Thyroid gland (tissue), 4 donors: ENCODE data around the gene WAPL. TPM values are rescaled to one million over a fixed set of nuclear protein-coding genes. Genes with fewer than 3 reads are reported as not detected.

Experiments
- DNase-seq, 2 donors: peaks; one replicate each; pipeline ENCODE4 v3.0.0-alpha.2; 2019
- H3K27ac ChIP-seq, 3 donors: fragments of 200-600 bp; sonication (generic); 1 replicate in 2 of 3; 2 replicates in 1 of 3; pipeline ENCODE4 v1.5.1; 2016 to 2019; ENCODE audit warnings: mild to moderate bottlenecking in 1 of 3, moderate library complexity in 1 of 3
- H3K27me3 ChIP-seq: fragments of 200-600 bp; sonication (generic); one replicate; pipeline ENCODE4 v1.5.1; 2019
- H3K36me3 ChIP-seq, 2 donors: fragments of 200-600 bp; sonication (generic); one replicate each; pipeline ENCODE4 v1.5.1; 2016 to 2019
- H3K4me1 ChIP-seq, 2 donors: fragments of 200-600 bp; sonication (generic); one replicate each; pipeline ENCODE4 v1.5.1; 2017 to 2019
- H3K4me3 ChIP-seq, 3 donors: fragments of 200-600 bp; sonication (generic); replicated peaks in 1 of 3; 1 replicate in 2 of 3; 2 replicates in 1 of 3; pipeline ENCODE4 v1.5.1; 2016; ENCODE audit warnings: mild to moderate bottlenecking in 1 of 3
- H3K9me3 ChIP-seq: fragments of 200-600 bp; sonication (generic); one replicate; pipeline ENCODE4 v1.5.1; 2017
- CTCF ChIP-seq, 6 experiments: fragments of 200-600 bp in 3 of 6; fragments of 450-650 bp in 3 of 6; sonication (generic) in 3 of 6; IDR thresholded peaks; one replicate each; pipeline ENCODE4 v1.5.1; 2016 to 2019; ENCODE audit warnings: antibody characterized with exemption in 6 of 6, mild to moderate bottlenecking in 2 of 6, inconsistent platforms in 1 of 6, moderate library complexity in 1 of 6
- POLR2A ChIP-seq, 2 donors: fragments of 450-650 bp; IDR thresholded peaks; one replicate each; pipeline ENCODE4 v1.6.1; 2017; ENCODE audit warnings: antibody characterized with exemption in 2 of 2, mild to moderate bottlenecking in 2 of 2, moderate library complexity in 1 of 2
- WGBS, 2 donors: methylation state at CpG; one replicate each; pipeline ENCODE4 v1.1.5; 2017; 5-methylcytosine and 5-hydroxymethylcytosine counted together
- intact Hi-C: fragments of 100-400 bp; cut with DNase I; formaldehyde crosslinking; loops from one replicate; pipeline ENCODE4 v1.15.1; 2023
- total RNA-seq, 4 donors: library from RNA; depleted of rRNA; stranded (reverse); fragments of >200 nt; gene quantifications; one replicate each; pipeline ENCODE4 v1.2.3, GENCODE V29; 2016

Gene WAPL
- total RNA-seq, 4 donors from 2014 or later, result 44.2 to 62.1 (median 51.7) TPM

DNA sequence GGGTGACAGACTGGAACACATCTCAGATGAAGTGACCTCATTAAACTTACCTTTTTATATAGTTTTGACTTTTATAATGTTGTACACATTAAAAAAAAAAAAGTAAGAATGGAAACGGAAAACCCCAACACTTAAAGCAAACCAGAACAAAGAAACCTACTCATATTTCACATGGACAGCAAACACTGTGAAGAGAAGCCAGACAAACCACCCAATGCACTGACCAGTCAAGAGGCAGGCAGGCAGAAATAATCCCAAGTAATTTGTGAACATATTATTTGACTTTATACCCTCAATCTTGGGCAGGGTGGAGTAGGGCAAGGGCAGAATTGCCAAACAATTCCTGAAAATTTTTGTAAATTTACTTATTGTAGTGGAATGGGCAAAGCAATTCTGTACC, 39.8 kb downstream of the WAPL start:
- Histone ChIP-seq H3K27me3 (no peaks in the 10 kb centered on the region), H3K4me3 (no peak overlapping the region), H3K27ac (no peak overlapping the region), H3K36me3 (peaks cover 0 to 3% of the 10 kb centered on the region in 2 donors), H3K4me1 (peaks cover 0 to 8% of the 10 kb centered on the region in 2 donors), H3K9me3 (no peaks in the 10 kb centered on the region)
- TF ChIP-seq CTCF (IDR thresholded peaks at IDR 0.05) (no peak), POLR2A (IDR thresholded peaks at IDR 0.05) (no peak)
- 66 to 79% methylated on average over 1 of the region's 1 CpG for WGBS, 2 donors
- no peak for DNase-seq
- intact Hi-C loops, result no loop called here

DNA sequence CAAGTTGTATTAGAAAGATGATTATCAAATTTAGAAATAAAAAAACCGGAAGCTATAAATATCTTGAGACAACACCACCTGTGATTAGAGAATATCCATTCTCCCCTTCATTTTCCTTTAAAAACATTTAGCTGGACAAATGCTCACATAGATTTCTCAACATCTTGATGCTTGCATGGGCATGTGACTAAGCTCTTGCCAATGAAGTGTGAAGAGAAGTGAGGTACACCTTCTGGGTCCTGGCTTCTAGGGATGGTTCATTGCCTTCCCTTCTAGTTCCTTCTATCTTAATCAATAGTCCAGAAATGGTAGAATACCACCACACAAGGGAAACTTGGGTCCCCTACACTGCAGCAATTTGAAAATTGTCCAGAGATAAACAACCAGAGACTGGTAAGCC, 41.0 kb downstream of the WAPL start:
- Histone ChIP-seq H3K9me3 (no peaks in the 10 kb centered on the region), H3K4me3 (no peak overlapping the region), H3K27me3 (no peaks in the 10 kb centered on the region), H3K36me3 (peaks cover 0 to 3% of the 10 kb centered on the region in 2 donors), H3K4me1 (peaks cover 0 to 8% of the 10 kb centered on the region in 2 donors), H3K27ac (peak overlapping the region in 2 of 3 donors; percentile 11 to 18)
- no peak for TF ChIP-seq POLR2A (IDR thresholded peaks at IDR 0.05)
- no peak for TF ChIP-seq CTCF (IDR thresholded peaks at IDR 0.05)
- WGBS, 2 donors, result 48 to 53% methylated on average over 1 of the region's 1 CpG
- intact Hi-C loops, result no loop called here
- DNase-seq, result peak in 1 of 2 donors; percentile 26

DNA sequence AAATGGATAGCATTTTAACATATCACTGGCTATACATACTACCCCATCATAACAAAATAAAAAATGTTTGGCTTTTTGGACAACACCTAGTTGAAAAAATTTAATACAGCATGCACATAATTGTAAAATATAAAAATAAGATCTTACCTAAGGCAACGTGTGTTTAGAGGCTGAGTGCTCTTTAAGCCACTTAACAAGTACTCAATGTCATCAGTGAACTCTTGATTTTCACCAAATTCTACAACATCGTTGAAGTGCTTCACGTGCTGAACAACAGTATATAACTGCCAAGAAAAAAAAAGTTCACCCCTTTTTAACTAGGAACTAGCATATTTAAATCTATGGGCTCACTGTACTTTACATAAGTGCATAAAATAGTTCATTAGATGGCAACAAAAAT, 49.5 kb downstream of the WAPL start:
- no peak overlapping the region for H3K4me3 ChIP-seq
- peaks cover 2 to 12% of the 10 kb centered on the region in 2 donors for H3K36me3 ChIP-seq
- H3K4me1 ChIP-seq, result peaks cover 16 to 20% of the 10 kb centered on the region in 2 donors
- H3K9me3 ChIP-seq, result no peaks in the 10 kb centered on the region
- TF ChIP-seq POLR2A (IDR thresholded peaks at IDR 0.05), result no peak
- TF ChIP-seq CTCF (IDR thresholded peaks at IDR 0.05), result no peak
- DNase-seq, result no peak
- H3K27ac ChIP-seq, result peak overlapping the region in 1 of 3 donors; percentile 37
- intact Hi-C loops, result no loop called here
- 36 to 53% methylated on average over 3 of the region's 3 CpGs for WGBS, 2 donors
- H3K27me3 ChIP-seq, result no peaks in the 10 kb centered on the region

DNA sequence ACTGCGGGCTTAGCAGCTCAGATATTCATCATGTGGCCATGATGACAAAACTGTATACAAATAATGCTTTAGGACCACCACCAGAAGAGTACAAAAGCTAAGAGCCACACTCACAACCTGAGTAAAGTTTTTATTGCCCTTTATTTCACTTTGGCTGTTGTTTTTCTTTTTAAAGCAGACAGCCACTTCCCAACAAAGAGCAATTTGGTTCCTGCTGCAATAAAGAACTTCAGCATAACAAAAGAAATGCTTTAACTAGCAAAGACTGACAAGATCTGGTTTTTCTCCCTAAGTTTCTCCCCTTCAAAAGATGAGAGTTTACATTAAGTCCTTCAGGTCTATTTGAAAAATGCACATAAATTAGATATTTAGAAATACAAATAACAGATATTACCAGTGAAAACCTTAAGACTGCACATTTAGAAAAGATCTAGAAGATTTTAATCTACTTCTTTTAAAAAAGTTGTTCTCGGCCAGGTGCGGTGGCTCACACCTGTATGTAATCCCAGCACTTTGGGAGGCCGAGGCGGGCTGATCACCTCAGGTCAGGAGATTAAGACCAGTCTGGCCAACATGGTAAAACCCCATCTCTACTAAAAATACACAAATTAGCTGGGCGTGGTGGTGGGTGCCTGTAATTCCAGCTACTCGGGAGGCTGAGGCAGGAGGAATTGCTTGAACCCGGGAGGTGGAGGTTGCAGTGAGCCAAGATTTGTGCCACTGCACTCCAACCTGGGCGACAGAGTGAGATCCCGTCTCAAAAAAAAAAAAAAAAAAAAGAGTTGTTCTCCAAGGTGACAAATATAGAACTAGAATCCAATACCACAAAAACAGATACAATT, 59.4 kb downstream of the WAPL start:
- no peak overlapping the region for H3K27ac ChIP-seq
- H3K4me1 ChIP-seq, result no peaks in the 10 kb centered on the region
- peaks cover 22 to 33% of the 10 kb centered on the region in 2 donors for H3K36me3 ChIP-seq
- no peaks in the 10 kb centered on the region for H3K9me3 ChIP-seq
- intact Hi-C loops, result no loop called here
- no peaks in the 10 kb centered on the region for H3K27me3 ChIP-seq
- H3K4me3 ChIP-seq, result no peak overlapping the region
- 96 to 98% methylated on average over 10 of the region's 10 CpGs for WGBS, 2 donors
- TF ChIP-seq POLR2A (IDR thresholded peaks at IDR 0.05) (no peak), CTCF (IDR thresholded peaks at IDR 0.05) (no peak)
- DNase-seq, result no peak

- H3K27me3 ChIP-seq, result no peaks in the 10 kb centered on the region
- peaks cover 0 to 7% of the 10 kb centered on the region in 2 donors for H3K4me1 ChIP-seq
- no peak for TF ChIP-seq POLR2A (IDR thresholded peaks at IDR 0.05)
- TF ChIP-seq CTCF (IDR thresholded peaks at IDR 0.05), result no peak
- H3K4me3 ChIP-seq, result no peak overlapping the region
- peaks cover 17 to 24% of the 10 kb centered on the region in 2 donors for H3K36me3 ChIP-seq
- DNase-seq, result peak; percentile 8 to 15
- no peaks in the 10 kb centered on the region for H3K9me3 ChIP-seq
- intact Hi-C loops, result no loop called here
- 87 to 90% methylated on average over 4 of the region's 4 CpGs for WGBS, 2 donors
- no peak overlapping the region for H3K27ac ChIP-seq
These were observed 70.0 kb downstream of the WAPL start for GRCh38 chr10:86451604-86451960.
